Retinal pigment epithelial cell (primary cell): Measurements from ENCODE around the gene TAAR8.
"Not testable (repeated sequence)": the region's sequence is repeated elsewhere in the genome, so short reads cannot be mapped to it uniquely, and the experiment has no call there.

Experiments used
- DNase-seq: peaks from one replicate; pipeline ENCODE4 v3.0.0-alpha.2; 2010; ENCODE audit warnings: low read depth
- H3K4me3 ChIP-seq: 2 replicates; pipeline ENCODE4 v1.5.1; 2011; ENCODE audit warnings: mild to moderate bottlenecking, low read length, control low read depth, moderate library complexity
- TF ChIP-seq, protein P1 (sequence below): conservative IDR thresholded peaks from 2 replicates; pipeline ENCODE4 v1.5.1; 2011; ENCODE audit warnings: low read depth, low read length, control low read depth, inconsistent platforms

Gene TAAR8

DNA sequence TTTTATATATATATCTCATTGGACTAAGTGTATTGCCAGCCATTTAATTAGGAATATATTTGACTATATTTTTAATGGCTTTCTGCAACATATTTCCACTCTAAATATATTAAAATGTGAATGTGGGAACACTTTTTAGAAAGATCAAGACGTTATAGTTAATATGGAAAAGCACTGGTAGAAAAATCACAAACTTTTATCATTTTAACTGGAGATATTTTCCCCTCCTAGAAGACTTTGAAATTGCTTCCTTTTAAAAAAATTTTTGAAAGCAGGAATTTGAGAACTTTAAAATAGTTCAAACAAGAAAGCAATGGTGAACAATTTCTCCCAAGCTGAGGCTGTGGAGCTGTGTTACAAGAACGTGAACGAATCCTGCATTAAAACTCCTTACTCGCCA, 14.5 kb upstream of the TAAR8 start, which contains the start of gene TAAR9:
TAAR9 (plus strand) TSS at position 301 of the 400 bp plus-strand sequence; CDS start at position 314, 13 bp downstream.
- TF ChIP-seq, protein P1, sequence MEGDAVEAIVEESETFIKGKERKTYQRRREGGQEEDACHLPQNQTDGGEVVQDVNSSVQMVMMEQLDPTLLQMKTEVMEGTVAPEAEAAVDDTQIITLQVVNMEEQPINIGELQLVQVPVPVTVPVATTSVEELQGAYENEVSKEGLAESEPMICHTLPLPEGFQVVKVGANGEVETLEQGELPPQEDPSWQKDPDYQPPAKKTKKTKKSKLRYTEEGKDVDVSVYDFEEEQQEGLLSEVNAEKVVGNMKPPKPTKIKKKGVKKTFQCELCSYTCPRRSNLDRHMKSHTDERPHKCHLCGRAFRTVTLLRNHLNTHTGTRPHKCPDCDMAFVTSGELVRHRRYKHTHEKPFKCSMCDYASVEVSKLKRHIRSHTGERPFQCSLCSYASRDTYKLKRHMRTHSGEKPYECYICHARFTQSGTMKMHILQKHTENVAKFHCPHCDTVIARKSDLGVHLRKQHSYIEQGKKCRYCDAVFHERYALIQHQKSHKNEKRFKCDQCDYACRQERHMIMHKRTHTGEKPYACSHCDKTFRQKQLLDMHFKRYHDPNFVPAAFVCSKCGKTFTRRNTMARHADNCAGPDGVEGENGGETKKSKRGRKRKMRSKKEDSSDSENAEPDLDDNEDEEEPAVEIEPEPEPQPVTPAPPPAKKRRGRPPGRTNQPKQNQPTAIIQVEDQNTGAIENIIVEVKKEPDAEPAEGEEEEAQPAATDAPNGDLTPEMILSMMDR: no peak
- DNase-seq: no peak
- no peak within 1 kb of the TSS for H3K4me3 ChIP-seq

DNA sequence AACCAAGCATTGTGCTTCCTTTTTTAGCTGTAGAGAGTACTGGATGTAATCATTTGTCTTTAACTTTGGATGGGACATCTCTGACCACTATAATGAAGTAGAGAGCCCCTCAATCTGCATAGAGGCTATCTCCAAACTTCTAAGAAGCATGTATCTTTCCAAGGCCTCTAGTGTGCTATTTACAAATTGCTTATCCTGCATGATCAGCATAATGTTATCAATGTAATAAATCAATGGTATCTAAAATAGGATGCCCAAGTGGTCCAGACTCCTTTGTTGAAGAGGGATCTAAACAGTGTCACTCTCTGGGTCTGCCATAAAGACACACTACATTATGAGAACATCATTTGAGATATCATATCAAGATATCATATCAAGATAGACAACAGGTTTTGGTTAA, 7.6 kb upstream of the TAAR8 start:
- TF ChIP-seq, protein P1: no peak
- no peak for DNase-seq
- H3K4me3 ChIP-seq: no peak overlapping the region

DNA sequence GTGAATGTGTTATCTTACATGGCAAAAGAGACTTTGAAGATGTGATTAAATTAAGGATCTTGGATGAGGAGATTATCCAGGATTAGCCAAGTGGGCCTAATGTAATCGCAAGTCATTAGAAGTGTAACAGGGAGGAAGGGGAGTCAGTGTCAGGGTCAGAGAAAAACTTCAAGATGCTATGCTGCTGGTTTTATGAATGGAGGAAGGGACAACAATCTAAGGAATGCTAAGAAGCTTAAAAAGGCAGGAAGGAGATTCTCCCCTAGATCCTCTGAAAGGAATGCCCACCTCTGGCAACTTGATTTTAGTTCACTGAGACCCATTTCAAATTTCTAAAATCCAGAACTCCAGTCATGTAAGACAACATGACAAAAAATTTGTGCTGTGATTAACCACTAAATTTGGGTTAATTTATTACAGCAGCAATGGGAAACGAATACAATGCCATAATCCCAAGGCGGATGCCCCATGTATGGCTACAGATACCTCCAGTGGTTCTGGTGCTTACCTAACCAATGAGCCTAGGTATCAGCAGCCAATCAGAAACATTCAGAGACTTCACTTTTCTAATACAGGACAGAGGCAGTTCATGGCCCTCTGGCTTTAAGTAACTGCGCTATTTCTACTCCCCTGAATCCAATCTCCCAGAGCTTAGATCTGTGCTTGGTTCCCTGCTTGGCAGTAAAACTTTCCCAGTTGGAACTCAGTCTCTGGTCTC, 3.6 kb upstream of the TAAR8 start:
- no peak overlapping the region for H3K4me3 ChIP-seq
- DNase-seq: no peak
- TF ChIP-seq, protein P1: no peak

DNA sequence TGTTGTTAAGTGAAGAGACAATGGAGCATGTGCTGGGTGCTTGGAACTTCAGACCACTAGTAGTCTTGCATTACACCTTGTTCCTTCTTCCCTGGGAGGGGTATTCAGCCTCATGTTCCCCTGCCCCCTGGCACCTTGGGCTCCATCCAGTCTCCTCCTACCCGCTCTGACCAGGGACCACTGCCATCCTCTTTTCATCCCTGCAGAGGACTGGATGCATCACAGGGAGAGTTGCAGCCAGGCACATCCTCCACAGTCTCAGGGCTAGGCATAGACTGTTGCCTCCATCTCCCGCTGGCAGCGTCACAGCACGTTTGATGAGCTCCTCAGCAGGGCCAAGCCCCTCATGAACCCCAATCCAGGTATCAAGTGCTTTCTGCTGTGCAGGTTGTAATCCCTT, 1.3 kb upstream of the TAAR8 start:
- no peak for DNase-seq
- TF ChIP-seq, protein P1: no peak
- no peak overlapping the region for H3K4me3 ChIP-seq

DNA sequence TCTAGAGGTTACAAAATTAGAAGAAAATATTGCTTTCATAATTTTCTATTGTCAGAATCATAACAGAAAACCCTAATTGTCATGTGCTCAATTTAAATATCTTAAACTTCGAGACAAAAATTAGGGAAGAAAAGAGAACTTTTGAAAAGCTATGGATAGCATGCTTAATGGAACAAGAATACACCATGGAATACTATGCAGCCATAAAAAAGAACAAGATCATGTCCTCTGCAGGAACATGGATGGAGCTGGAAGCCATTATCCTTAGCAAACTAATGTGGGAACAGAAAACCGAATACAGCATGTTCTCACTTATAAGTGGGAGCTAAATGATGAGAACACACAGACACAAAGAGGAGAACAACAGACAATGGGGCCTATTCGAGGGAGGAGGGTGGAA, 7.6 kb downstream of the TAAR8 start:
- H3K4me3 ChIP-seq, DNase-seq: not testable (repeated sequence)

DNA sequence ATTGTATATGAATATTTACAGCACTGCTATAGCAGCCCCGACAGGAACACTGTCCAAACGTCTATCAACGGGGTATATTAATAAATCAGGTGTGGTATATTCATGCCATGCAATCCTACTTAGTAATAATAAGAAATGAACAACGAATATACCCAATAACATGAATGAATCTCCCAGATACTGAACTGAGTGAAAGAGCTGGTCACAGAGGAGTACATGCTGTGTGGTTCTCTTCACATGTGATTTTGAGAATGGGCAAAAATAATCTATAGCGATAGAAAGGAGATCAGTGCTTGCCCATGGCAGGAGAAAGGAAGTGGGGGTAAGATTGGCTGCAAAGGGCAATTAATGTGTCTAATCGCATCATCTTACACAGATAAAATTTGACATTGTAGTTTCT, 13.9 kb downstream of the TAAR8 start:
- DNase-seq: no peak
- H3K4me3 ChIP-seq: no peak overlapping the region
- TF ChIP-seq, protein P1: no peak

DNA sequence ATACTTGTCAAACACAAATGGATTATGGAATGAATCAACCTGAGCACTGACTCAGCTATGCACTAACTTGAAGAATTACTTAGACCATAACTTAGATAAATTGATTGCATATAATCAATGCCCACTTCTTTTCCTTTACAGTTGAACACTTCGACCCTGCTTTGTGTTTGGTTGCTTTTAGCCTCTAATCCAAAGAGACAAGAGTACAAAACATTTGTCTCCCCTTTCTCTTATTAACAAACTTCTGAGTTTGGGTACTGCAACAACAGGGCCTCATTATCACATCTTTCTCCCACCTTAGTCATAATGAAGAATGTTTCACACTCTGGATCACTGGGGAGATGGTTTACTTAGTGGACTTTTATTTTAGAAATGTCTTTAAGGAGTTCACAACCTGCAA, 15.1 kb downstream of the TAAR8 start:
- peak; percentile 0 for DNase-seq
- no peak overlapping the region for H3K4me3 ChIP-seq
- TF ChIP-seq, protein P1: no peak
